MM.1S (cell line): ENCODE results near the gene NUAK2.

Source experiments
- EZH2 ChIP-seq: fragments of 300-600 bp; sonication (generic); optimal IDR thresholded peaks from 2 replicates; pipeline ENCODE3; 2017; ENCODE audit warnings: low read depth, mild to moderate bottlenecking, antibody characterized with exemption, low read length, mixed read lengths
- EZH2phosphoT487 ChIP-seq: fragments of 300-600 bp; sonication (generic); IDR thresholded peaks from 2 replicates; pipeline ENCODE4 v1.6.1; 2018; ENCODE audit warnings: antibody characterized with exemption, low read length
- TF ChIP-seq, protein P1 (sequence below): fragments of 300-600 bp; sonication (generic); IDR thresholded peaks from 2 replicates; pipeline ENCODE4 v1.5.1; 2016; ENCODE audit warnings: antibody characterized with exemption, low read length, mixed read lengths

- TF ChIP-seq EZH2 (no peak), EZH2phosphoT487 (no peak)
- TF ChIP-seq, protein P1, sequence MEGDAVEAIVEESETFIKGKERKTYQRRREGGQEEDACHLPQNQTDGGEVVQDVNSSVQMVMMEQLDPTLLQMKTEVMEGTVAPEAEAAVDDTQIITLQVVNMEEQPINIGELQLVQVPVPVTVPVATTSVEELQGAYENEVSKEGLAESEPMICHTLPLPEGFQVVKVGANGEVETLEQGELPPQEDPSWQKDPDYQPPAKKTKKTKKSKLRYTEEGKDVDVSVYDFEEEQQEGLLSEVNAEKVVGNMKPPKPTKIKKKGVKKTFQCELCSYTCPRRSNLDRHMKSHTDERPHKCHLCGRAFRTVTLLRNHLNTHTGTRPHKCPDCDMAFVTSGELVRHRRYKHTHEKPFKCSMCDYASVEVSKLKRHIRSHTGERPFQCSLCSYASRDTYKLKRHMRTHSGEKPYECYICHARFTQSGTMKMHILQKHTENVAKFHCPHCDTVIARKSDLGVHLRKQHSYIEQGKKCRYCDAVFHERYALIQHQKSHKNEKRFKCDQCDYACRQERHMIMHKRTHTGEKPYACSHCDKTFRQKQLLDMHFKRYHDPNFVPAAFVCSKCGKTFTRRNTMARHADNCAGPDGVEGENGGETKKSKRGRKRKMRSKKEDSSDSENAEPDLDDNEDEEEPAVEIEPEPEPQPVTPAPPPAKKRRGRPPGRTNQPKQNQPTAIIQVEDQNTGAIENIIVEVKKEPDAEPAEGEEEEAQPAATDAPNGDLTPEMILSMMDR, result no peak
Measured at GRCh38 chr1:205326812-205327466, 5.4 kb upstream of the NUAK2 start.
